ENCODE measurements around the gene CAMK1.
A peak's percentile ranks its signal among the peaks of the same experiment; 100 is the strongest.

CAMK1 gene

GRCh38 chr3:9730657-9731205 lies 39.0 kb downstream of the CAMK1 start:
- FAIRE-seq (no peak), DNase-seq (ENCODE audit: insufficient read length, low spot score) (peak; percentile 69)
- TF ChIP-seq POLR2A (IDR thresholded peaks at IDR 0.05; ENCODE audit: low read depth, low read length), result no peak

DNA sequence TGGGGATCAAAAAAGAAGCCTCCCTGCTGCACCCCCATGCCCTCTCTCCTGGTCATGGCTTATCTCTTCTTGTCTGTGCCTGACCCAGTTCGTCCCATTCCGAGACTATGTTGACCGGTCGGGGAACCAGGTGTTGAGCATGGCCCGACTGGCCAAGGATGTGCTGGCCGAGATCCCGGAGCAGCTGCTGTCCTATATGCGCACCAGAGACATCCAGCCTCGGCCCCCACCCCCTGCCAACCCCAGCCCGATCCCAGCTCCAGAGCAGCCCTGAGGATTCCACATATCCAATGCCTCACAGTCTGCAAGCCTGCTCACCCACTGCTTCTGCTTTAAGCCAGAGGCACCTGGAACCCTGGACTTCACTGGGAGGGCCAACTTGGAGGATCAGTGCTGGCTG lies 40.3 kb downstream of the CAMK1 start:
- DNase-seq (ENCODE audit: insufficient read length, low spot score), result no peak
- TF ChIP-seq POLR2A (IDR thresholded peaks at IDR 0.05; ENCODE audit: low read depth, low read length), result no peak
- no peak for FAIRE-seq

GRCh38 chr3:9727743-9728142 lies 42.0 kb downstream of the CAMK1 start:
- DNase-seq (ENCODE audit: insufficient read length, low spot score) (no peak), FAIRE-seq (no peak)
- TF ChIP-seq POLR2A (IDR thresholded peaks at IDR 0.05; ENCODE audit: low read depth, low read length), result no peak

DNA sequence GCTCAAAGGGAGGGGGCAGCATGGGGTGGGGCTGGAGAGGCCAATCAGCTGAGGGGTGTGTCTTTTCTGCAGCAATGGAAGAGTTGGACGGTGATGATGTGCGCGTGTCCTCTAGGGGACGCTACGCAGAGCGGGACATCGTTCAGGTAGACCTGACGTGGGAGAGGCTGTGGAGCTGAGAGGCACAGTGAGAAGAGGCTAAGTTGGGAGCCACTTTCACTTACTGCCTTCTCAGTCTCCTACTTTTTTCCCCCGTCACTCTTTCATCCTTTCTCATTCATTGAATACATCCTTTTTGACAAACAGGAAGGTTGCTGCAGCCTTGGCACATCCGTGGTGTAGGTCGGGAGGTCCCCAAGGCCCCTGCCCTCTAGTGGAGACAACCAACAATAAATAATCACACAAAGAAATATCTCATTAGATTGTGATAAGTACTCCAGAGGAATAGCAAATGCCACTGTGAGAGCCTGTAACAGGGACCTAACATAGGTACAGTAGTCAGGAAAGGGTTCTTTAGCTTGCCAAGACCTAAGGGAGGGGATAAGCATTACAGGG lies 42.6 kb downstream of the CAMK1 start:
- FAIRE-seq, result no peak
- no peak for TF ChIP-seq POLR2A (IDR thresholded peaks at IDR 0.05; ENCODE audit: low read depth, low read length)

DNA sequence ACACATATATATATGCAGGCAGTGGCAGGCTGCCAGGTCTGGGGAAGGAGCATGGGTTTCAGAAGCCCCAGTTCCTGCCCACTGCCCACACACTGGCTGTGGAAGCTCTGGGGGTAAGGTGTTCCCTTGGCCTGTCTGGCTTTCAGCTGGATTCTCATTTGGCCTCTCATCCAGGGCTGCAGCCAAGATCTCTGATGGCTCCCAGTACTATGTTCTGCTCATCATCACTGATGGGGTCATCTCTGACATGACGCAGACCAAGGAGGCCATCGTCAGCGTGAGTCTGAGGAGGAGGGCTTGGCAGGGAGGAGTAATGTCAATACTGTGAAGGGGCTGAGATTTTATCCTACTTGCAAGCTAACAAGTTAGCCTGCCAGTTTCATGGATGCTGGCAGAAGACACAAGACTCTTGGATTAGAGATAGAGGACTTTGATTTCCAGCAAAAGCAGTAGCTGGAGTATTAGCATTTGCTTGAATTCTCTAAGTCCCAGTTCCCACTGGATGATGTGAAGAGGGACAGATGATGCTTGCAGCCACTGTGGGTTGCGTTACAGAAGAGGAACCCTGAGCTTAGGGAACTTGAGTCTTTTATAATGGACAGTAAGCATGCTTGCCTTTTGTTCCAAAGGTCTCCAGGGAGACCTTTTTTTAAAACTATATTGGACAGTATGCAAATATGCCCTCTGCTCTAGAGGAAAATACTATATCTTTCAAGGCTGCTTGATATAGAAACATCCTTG lies 43.8 kb downstream of the CAMK1 start:
- no peak for DNase-seq (ENCODE audit: insufficient read length, low spot score)
- FAIRE-seq, result no peak
- TF ChIP-seq POLR2A (IDR thresholded peaks at IDR 0.05; ENCODE audit: low read depth, low read length), result no peak

More for the DNA sequence above, 42.6 kb downstream of the CAMK1 start:
- no peak for DNase-seq (ENCODE audit: insufficient read length, low spot score)

- FAIRE-seq (no peak), DNase-seq (ENCODE audit: insufficient read length, low spot score) (no peak)
- TF ChIP-seq POLR2A (IDR thresholded peaks at IDR 0.05; ENCODE audit: low read depth, low read length), result no peak
Measured at GRCh38 chr3:9721700-9722060, 48.1 kb downstream of the CAMK1 start.

- no peak for TF ChIP-seq POLR2A (IDR thresholded peaks at IDR 0.05; ENCODE audit: low read depth, low read length)
- DNase-seq (ENCODE audit: insufficient read length, low spot score) (no peak), FAIRE-seq (no peak)
Measured at GRCh38 chr3:9721015-9721699, 48.6 kb downstream of the CAMK1 start.

GRCh38 chr3:9718118-9718517 lies 51.6 kb downstream of the CAMK1 start:
- DNase-seq (ENCODE audit: insufficient read length, low spot score), result no peak
- FAIRE-seq, result no peak
- TF ChIP-seq POLR2A (IDR thresholded peaks at IDR 0.05; ENCODE audit: low read depth, low read length), result no peak

- TF ChIP-seq POLR2A (IDR thresholded peaks at IDR 0.05; ENCODE audit: low read depth, low read length), result no peak
- DNase-seq (ENCODE audit: insufficient read length, low spot score) (no peak), FAIRE-seq (no peak)
Measured at GRCh38 chr3:9717563-9717962, 52.2 kb downstream of the CAMK1 start.

GRCh38 chr3:9716801-9717555 lies 52.8 kb downstream of the CAMK1 start:
- DNase-seq (ENCODE audit: insufficient read length, low spot score), result no peak
- no peak for FAIRE-seq
- no peak for TF ChIP-seq POLR2A (IDR thresholded peaks at IDR 0.05; ENCODE audit: low read depth, low read length)

DNA sequence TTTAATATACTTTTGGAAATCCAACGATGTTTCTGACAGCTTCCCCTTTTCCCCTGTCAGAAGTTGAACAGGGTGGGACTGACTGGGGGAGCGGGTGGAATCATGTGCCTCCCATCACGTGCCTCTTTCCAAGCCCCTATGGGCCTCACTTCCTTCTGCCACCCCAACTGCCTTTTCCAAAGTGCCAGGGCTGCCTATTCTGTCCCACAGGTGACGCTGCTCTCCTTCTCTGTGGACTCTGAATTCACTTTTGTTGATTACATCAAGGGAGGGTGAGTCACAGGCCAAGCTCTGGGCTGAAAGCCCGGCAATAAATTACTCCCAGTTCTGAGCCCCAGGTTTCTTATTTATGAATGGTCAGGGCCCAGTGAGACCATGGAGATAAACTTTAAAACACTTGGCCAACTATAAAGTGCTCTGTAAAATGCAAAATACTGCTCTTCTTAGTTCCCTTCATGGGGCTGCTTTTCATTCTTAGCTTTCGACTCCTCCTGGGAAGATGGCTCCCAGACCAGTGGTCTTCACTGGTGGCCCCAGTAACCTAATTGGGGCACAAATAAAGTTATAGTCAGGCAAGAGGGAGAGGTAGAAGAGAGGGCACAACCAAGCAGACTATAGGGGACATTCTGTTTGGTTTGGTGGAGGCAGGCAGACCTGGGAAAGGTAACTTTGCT lies 53.8 kb downstream of the CAMK1 start:
- peak; percentile 89 for DNase-seq (ENCODE audit: insufficient read length, low spot score)
- no peak for TF ChIP-seq POLR2A (IDR thresholded peaks at IDR 0.05; ENCODE audit: low read depth, low read length)
- no peak for FAIRE-seq

DNA sequence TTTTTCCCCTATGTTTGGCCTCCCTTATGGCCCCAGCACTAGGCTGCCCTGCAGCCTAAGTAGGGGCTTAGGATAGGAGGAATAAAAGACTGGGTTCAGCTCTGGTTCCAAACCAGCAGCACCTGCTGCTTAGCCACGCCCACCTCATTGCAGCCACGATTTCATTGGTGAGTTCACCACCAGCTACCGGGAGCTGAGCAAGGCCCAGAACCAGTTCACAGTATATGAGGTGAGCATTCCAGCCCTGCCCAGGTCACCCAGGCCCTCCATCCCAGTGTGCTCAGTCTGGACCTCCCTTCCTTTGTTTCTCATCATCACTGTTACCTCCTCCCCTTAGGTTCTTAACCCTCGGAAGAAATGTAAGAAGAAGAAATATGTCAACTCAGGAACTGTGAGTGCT lies 54.6 kb downstream of the CAMK1 start:
- FAIRE-seq, result no peak
- no peak for DNase-seq (ENCODE audit: insufficient read length, low spot score)
- TF ChIP-seq POLR2A (IDR thresholded peaks at IDR 0.05; ENCODE audit: low read depth, low read length), result no peak

DNA sequence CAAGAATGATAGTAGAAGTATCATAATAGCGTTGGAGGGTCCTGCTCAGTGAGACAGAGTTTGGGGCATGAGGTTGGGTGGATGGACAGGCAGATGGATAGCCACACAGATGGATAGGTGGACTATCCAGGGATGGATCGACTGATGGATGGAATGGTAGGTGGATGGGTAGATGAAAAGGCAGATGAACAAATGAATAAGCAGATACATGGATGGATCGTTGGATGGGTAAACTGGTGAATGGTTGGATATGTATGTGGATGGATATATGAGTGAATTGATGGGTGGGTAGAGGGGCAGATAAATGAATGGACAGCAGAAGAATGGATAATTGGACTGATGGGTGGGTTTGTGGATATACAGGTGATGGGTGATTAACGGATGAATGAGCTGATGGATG lies 56.6 kb downstream of the CAMK1 start:
- DNase-seq (ENCODE audit: insufficient read length, low spot score), result no peak
- no peak for FAIRE-seq
- no peak for TF ChIP-seq POLR2A (IDR thresholded peaks at IDR 0.05; ENCODE audit: low read depth, low read length)

Measured in H54 (cell line).